GM18508 (cell line): ENCODE measurements around the gene AIFM2.
"Not testable (repeated sequence)": the region's sequence is repeated elsewhere in the genome, so short reads cannot be mapped to it uniquely, and the experiment has no call there.

Source experiments
- ATAC-seq: cut with Tn5 transposase; IDR thresholded peaks from one replicate; pipeline ENCODE4 v1.9.1; 2021; ENCODE audit warnings: moderate number of reproducible peaks; ENCODE audit not compliant: insufficient read depth, unreplicated experiment

Gene AIFM2

DNA sequence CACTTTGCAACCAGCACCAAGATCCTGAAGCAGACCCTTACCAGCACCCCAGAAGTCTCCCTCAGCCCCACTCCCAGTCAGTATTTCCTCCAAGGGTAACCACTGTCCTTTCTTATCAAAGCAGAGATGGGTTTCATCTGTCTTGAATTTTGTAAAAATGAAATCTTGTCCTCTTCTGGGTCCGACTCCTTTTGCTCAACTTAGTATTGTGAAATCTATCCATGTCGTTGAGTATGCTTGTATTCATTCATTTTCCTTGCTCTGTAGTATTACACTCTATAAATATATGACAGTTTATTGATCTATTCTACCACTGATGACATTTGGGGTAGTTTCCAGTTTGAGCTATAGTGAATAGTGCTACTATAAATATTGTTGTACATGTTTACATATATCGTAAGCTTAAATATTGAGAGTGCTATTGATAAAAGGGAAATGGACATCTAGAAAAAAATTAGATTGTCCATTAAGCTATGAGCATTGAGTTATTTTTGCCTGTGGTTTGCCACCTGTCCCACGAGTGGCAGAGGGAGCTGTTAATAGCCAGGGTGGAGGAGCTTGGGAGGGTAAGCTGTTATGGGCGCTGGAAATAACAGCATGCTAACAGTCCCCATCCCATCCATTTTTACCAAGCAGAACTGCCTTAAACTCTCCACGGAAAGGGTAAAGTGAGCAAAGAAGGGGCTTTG is 36.5 kb downstream of the AIFM2 start:
- ATAC-seq = no peak

DNA sequence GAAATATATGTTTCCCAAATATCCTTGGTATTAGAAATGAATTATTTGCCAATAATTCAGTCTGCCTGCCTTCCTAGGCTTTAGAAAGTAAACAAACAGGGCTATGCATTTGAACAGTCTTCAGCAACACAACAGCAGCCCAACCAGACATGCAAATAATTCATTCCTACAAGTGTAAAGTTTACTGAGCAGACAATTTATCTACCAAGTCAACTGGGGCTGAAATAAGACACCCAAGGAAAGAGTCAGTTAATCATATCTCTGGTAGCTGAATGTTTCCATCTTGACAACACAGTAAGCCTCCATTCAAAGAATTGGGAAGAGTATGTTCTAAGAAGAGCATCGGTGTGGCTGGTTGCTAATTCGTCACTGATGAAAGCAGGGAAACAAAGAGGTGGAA is 38.4 kb downstream of the AIFM2 start:
- no peak for ATAC-seq

DNA sequence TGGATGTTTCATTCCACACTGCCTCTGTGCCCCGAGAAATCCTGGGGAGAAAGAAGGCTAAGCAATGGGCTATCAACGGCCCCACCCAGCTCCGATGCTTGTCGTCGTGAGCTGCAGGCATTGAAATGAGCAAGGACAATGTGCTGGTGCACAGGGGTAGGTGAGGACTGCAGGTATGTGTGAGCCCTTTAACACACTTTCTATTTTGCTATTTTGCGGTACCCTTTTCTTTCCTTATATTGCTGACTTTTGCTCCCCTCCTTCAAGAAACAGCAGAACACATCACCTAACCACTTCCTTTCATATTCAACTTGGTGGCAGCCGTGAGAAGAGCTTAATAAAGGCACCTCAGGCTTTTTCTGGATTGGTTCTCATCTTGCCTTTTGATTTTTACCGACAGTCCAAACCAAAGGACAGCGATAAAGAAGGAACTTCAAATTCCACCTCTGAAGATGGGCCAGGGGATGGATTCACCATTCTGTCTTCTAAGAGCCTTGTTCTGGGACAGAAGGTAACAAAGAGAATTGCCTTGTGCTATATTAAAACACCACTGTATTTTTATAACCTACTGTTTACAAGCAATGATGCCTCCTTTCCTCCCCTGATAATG is 39.2 kb downstream of the AIFM2 start:
- ATAC-seq = no peak

DNA sequence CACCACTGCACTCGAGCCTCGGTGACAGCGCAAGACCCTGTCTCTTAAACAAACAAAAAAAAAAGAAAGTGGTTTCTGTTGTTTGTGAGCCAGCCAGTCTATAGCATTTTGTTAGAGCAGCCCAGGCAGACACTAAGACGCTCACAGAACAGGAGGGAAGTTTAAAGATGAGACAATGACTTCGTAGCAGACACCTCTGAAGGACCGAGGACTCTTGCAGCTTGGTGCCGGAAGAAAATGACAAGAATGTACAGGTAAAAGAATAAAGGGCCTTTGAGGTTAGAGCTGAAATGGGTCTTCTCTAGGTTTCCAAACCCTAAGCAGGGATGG is 40.3 kb downstream of the AIFM2 start:
- ATAC-seq = no peak

DNA sequence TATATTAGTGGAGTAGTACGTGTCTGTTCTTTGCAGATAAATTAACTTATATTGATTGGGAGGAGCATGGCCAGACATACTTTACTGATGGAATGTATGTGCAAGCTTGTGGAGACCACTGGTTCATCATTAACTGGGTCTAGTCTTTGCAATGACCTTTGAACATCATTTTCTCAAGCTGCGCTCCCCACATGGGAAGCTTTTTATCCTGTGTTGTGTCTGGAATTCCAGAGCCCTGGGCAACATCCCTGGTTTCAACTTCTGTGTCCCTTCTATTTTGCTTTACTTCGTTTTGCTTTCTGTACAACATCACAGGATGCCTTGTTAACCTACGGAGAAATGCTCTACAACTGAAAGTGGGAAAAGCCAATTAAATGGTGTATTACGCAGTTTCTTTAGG is 41.7 kb downstream of the AIFM2 start:
- ATAC-seq = no peak

DNA sequence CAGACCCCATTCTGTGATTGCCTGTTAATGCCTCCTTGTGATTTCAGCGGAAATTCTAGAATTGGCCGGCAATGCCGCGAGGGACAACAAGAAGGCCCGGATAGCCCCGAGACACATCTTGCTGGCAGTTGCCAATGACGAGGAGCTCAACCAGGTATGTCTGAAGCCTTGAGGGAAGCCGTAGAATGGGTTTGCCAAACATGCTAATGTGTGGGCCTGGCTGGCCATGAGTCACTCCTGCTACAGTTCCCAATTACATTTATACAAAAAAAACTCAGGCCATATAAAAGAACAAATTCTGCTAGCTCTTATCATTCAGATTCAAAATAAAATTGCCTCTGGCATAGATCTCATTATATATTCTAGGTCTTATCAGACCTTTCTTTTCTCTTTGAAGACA is 42.6 kb downstream of the AIFM2 start:
- no peak for ATAC-seq

DNA sequence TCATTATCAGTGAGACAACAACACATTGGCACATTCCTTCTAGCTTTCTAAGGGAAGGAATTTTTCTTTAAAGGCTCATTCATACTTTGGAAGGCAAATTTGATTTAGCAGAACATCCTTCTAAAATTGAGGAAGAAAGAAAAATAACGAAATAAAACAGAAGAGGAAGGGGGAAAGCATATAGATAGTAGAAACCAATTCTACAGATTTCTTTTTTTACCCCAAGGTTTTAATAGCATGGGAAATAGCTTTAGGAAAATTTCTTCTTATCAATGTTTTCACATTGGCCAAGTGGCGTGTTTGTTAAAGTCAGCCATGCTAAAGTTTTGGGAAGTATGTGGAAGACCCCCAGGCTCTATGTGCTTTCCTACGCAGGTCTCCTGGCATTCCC is 44.3 kb downstream of the AIFM2 start:
- no peak for ATAC-seq

DNA sequence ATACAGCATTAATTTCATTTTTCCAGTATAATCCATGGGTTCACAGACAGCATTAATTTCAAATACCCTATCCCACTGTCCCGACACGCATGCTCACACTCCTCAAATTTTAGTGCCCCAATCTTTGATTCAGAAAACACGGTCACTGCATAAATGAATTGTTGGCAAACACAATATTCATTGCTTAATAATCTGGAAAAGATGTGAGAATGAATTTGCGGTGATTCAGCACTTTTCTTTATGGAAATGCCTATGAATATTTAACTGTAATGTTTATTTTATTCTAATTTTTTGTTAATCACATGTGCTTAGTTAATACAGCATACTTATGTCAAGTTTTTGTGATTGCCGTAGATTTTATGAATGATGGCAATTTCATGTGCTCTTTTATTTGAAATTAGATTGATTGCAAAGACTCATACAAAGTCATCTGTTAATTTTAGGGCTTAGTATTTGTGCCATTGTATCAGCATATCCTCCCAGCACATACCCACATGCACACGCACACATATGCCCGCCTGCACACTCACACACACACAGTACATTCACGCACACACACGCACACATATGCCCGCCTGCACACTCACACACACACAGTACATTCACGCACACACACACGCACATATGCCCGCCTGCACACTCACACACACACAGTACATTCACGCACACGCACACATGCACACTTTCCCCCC is 44.9 kb downstream of the AIFM2 start:
- ATAC-seq = no peak

DNA sequence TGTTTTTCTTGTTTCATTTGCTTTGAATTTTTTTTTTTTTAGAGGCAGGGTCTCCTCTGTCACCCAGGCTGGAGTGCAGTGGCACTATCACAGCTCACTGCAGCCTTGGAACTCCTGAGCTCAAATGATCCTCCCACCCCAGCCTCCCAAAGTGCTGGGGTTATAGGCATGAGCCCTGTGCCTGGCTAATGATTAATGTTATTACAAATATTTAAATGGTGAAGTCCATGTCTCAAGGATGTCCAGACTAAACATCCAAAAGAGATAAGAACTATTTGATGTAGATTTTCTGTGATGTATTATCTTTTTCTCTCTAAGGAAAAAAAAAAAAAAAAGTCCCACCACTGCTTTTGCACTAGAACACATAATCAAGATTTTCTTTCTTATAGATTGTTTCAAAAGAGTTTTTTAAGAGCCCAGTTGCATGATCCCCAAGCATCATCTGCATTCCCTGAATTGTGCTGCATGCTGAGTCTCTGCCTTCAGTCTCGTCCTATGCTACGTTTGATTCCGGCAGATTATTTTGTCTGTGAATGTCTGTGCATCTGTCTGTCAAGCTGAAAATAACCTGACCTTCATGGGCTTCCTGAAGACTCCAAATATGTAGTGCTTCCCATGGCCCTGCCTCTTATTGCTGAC is 46.5 kb downstream of the AIFM2 start:
- ATAC-seq = no peak

DNA sequence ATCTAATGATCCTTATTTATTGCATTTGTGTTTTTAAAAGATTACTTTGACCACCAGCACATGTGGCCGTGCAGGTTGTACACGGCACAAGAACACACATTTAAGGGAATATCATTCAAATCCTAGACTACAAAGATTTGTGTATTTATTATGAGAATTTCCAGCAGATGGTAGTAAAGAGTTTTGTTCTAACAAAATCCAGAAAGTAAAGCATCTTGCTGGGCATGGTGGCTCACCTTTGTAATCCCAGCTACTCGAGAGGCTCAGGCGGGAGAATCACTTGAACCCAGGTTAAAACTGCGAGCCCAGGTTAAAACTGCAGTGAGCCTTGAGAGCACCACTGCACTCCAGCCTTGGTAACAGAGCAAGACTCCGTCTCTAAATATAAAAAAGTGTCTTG is 48.4 kb downstream of the AIFM2 start:
- no peak for ATAC-seq

DNA sequence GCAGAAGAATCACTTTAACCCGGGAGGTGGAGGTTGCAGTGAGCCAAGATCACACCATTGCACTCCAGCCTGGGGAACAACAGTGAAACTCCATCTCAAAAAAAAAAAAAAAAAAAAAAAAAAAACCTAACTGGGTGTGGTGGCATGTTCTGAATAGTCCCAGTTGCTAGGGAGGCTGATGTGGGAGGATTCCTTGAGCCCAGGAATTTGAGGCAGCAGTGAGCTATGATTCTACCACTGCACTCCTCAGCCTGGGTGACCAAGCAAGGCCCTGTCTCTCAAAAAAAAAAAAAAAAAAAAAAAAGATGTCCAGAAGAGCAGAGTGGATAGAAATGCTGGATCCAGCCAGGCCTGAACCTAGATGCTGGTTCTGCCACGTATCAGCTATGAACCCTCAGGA is 51.8 kb downstream of the AIFM2 start:
- ATAC-seq = not testable (repeated sequence)

DNA sequence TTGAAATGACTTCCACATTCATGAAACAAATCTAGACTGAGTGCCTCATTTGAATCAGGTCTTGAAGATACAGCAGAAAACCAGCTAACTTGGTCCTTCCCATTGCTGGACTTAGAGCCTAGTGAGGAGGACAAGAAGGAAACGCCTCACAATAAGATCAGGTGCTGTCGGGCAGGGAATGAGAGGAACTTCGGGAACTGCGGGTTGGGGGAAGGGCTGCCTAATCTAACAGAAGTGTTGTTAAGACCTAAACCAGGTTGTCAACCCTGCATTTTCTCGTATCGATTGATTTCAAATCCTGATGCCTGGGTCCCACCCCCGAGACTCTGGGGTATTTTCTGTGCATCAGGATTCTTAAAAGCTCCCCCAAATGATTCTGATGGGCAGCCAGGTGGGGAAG is 53.7 kb downstream of the AIFM2 start:
- ATAC-seq = no peak

DNA sequence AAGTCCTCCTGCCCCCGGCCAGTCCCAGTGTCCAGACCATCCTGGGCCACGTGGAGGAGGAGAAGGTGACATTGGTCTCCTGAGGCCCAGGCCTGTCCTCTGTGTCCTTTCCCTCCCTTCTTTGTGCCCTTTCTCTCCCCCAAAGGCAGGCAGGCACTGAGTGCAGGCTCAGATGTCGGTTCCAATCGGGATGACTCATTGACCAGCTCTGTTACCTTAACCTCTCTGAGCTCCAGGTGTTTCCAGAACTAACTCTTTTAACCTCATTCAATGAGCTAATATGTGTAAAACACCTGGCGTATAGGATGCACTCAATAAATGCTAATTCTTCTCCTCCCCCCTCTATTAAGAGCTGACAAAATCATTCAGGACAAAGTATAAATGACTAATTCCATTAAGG is 54.3 kb downstream of the AIFM2 start:
- no peak for ATAC-seq

DNA sequence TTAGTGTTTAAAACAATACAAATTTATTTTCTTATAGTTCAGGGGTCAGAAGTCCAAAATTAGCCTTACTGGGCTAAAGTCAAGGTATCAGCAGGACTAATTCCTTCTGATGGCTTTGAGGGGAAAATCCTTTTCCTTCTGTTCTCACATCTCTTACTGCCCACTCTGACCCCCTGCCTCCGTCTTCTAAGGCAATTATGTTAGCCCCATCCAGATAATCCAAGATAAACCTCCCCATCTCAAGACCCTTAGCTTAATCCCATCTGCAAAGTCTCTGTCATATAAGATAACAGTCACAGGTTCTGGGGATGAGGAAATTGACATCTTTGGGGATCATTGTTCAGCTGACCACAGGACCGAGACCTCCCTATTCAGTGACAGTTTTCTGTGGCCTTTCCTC is 57.7 kb downstream of the AIFM2 start:
- ATAC-seq = no peak

DNA sequence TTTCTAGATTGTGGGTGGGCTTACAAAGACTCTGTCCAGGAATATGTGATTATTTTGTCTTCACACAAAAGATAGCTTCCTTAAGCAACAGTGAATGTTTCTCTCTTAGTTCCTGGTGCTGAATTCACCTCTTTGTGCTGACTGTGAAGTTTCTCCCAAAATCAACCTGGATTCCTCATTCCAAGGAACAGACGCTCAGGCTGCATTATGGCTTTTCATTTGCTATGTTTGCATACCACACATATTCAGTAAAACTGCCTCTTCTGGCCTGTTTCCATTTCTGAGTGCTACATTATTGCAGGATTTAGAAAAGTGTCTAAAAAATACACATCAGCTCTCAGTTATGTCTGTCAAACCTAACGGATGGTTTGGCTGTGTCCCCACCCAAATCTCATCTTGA is 58.5 kb downstream of the AIFM2 start:
- no peak for ATAC-seq

DNA sequence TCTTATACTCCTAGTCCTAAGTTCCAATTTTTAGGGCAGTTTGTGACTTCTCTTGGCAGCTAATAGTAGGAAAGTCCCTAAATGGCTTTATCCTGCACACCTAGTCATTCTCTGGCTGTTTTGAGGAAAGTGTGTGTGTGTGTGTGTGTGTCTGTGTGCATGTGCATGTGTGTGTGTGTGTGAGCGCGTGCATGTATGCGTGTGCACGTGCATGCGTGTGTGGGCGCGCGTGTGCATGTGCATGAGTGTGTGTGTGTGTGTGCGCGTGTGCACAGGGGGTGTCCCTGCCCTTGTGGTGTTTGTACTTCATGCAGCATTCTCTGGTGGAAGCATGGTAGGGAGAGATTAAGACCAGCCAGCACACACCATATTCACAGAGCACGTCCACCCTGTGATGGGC is 61.8 kb downstream of the AIFM2 start:
- no peak for ATAC-seq

DNA sequence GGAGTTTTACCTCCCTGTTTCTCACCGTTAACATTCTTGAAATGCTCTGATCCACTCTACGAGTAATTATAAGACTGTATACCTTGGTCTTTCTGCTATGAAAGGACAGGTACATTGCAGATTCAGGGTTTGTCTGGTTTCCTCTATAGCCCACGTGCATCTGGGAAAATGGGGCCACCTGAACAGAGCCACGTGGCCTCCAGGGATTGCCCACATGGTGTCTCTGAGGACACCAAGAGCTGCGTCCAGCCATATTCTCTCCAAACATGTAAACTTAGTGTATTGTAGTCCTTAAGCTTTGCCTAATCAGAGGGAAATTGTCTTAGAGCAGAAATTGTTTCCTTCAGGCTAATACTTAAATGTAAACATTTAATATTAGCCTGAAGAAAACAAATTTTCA is 63.3 kb downstream of the AIFM2 start:
- no peak for ATAC-seq

DNA sequence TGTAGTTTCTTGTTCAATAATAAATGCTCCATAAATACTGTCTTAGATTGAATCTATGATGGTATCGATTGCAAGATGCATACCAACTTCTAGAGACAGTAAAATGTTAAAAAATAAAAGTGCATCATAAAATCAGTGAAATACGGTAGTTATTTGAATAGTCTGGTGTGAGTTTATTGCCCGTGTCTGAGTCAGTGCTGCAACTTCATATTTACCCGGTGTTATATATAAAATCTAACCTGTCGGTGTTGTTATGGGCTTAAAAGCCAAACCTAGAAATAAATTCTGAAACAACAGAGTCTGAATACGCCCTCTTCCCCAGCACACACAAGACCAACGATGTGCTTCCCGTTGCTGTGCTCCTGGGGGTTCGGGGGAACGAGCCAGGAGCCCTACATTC is 63.7 kb downstream of the AIFM2 start:
- ATAC-seq = no peak

DNA sequence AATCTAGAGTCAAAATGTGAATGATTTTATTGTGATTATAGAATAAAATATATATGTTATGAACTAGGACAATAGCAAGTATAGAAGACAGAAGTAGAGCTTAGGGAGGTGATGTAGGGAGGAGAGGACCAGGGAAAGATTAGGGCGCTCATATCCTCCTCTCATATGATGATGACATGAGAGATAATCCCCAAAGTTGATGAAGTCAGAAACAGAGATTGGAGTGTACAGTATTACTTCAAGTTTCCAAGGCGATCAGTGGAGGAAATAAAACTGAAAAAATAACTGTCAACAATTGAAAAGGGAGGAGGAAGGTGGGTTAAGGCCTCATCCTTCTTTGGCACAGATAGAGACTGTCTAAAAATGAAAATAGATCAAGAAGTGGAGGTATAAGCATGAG is 65.0 kb downstream of the AIFM2 start:
- ATAC-seq = no peak

DNA sequence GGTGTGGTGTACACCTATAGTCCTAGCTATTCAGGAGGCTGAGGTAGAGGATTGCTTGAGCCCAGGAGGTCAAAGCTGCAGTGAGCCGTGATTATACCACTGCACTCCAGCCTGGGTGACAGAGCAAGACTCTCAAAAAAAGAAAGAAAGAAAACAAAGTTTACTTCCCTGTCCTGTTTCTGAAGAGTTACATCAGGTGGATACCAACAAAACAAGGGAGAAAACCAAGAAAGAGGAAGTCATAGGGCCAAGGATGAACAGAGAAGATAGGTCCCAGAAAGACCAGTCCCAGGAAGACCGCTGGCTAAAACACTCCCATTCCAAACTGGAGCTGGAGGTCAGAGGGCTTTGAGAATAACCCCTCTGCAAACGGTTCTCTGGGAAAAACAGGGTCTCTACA is 66.4 kb downstream of the AIFM2 start:
- no peak for ATAC-seq

DNA sequence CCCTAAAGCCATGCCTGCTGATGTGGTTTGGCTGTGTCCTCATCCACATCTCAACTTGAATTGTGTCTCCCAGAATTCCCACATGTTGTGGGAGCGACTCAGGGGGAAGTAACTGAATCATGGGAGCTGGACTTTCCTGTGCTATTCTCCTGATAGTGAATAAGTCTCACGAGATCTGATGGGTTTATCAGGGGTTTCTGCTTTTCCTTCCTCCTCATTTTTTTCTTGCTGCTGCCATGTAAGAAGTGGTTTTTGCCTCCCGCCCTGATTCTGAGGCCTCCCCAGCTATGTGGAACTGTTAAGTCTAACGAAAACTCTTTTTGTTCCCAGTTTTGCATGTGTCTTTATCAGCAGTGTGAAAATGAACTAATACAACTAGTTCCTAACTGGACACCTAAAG is 68.1 kb downstream of the AIFM2 start:
- no peak for ATAC-seq
